H1 (cell line): ENCODE data around the gene MPRIP. TPM values are rescaled to one million over a fixed set of nuclear protein-coding genes. Genes with fewer than 3 reads are reported as not detected.
A peak's percentile ranks its signal among the peaks of the same experiment; 100 is the strongest.

Experiments
- CEBPB ChIP-seq: IDR thresholded peaks from 2 replicates; pipeline ENCODE4 v1.6.1; 2012; ENCODE audit warnings: low read depth, low read length
- CTBP2 ChIP-seq: IDR thresholded peaks from 2 replicates; pipeline ENCODE4 v1.7.0; 2011; ENCODE audit warnings: borderline replicate concordance, mild to moderate bottlenecking, moderate library complexity, mixed read lengths, low read length; ENCODE audit not compliant: insufficient read depth, insufficient read length
- JUN ChIP-seq: IDR thresholded peaks from 2 replicates; pipeline ENCODE4 v1.6.1; 2011; ENCODE audit warnings: low read depth, mild to moderate bottlenecking, improper control_type of control experiment, low read length
- KDM5A ChIP-seq: fragments of 200-600 bp; IDR thresholded peaks from 2 replicates; pipeline ENCODE4 v1.7.1; 2012; ENCODE audit warnings: mild to moderate bottlenecking, low read length, inconsistent platforms, mixed read lengths
- MAFK ChIP-seq: IDR thresholded peaks from 2 replicates; pipeline ENCODE4 v1.6.1; 2012; ENCODE audit warnings: low read depth, mild to moderate bottlenecking, improper control_type of control experiment, low read length
- MAX ChIP-seq: IDR thresholded peaks from 2 replicates; pipeline ENCODE4 v1.6.1; 2012; ENCODE audit warnings: inconsistent platforms
- NRF1 ChIP-seq: IDR thresholded peaks from 2 replicates; pipeline ENCODE4 v1.6.1; 2011; ENCODE audit warnings: mild to moderate bottlenecking, low read depth, low read length, improper control_type of control experiment
- SAP30 ChIP-seq: fragments of 300-600 bp; sonication (generic); IDR thresholded peaks from 2 replicates; pipeline ENCODE4 v1.7.1; 2012; ENCODE audit warnings: low read length, moderate library complexity, mild to moderate bottlenecking, inconsistent platforms; ENCODE audit not compliant: insufficient read depth, insufficient replicate concordance
- SIRT6 ChIP-seq: IDR thresholded peaks from one replicate; pipeline ENCODE4 v1.7.1; 2012; ENCODE audit warnings: low read length, inconsistent platforms
- TCF12 ChIP-seq: IDR thresholded peaks from 2 replicates; pipeline ENCODE4 v1.6.1; 2011; ENCODE audit warnings: low read depth, mild to moderate bottlenecking, low read length
- polyA plus RNA-seq, 7 experiments: library from polyadenylated mRNA; depleted of rRNA in 3 of 7; stranded (reverse) in 5 of 7; unstranded in 2 of 7; fragments of >200 nt in 5 of 7; fragments of 200-250 nt in 2 of 7; gene quantifications; 1 replicate in 5 of 7; 2 replicates in 1 of 7; 4 replicates in 1 of 7; pipeline versions ENCODE4 v1.2.1 to v1.2.3, GENCODE V29; 2011 to 2013; ENCODE audit warnings: missing spikeins in 2 of 7, mixed read lengths in 2 of 7
- total RNA-seq: library from RNA; stranded (reverse); fragmentation: NEBNext Ultra II Directional; extraction: Animal tissue kit (Norgen Biotek cat#: 25700); gene quantifications from 2 replicates; pipeline ENCODE4 v1.2.1, GENCODE V29; 2021
- TF ChIP-seq, protein P1 (sequence below): IDR thresholded peaks from 2 replicates; pipeline ENCODE4 v1.6.1; 2011; ENCODE audit warnings: low read length, improper control_type of control experiment

Gene MPRIP
- total and polyA plus RNA-seq, 2 of the 8 experiments (the other 6 are each of a cell fraction or from before 2014, with no cell fraction given): 48.6 to 146 TPM

DNA sequence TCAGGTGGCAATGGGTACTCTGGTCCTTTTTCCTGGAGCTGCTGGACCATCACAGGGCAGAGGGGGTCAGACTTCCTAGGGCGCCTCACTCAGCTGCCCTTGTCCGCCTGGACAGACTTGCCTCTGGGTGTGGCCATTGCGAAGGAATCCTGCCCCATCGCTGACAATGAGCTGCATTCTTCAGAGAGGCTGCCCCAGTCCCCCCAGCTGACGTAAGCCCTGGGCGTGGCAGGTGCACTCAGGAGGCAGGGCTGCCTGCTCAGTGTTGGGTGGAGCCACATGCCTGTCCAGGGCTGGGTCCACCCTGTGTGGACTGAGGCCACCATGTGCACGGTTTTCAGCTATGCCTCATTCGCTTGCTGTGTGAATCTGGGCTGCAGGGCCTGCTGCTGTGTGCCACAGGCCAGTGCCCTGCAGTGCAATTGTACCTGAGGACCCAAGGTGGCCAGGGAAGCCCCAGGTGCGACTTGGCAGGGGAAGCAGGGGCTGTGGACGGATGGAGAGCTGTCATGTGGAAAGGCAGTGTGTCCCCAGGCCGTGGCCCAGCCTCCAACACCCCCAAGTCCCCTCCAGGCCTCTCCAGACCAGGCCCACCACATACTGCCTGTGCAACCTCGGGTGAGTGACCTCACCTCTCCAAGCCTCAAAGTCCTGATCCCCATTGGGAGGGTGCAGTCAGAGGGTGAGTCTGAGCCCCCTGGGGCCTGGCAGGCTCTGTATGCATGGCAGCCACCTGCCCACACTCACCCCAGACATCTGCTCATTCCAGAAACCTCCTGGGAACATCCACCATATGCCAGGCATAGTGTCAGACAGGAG is 14.0 kb upstream of the MPRIP start (continued):
- TF ChIP-seq CEBPB (no peak), SAP30 (no peak), CTBP2 (peak; percentile 15), MAFK (no peak), NRF1 (no peak), JUN (no peak), KDM5A (no peak), SIRT6 (no peak), MAX (0 out of 2 replicates have a peak, but pooled peaks have one; percentile 43), TCF12 (no peak)
- TF ChIP-seq, protein P1, sequence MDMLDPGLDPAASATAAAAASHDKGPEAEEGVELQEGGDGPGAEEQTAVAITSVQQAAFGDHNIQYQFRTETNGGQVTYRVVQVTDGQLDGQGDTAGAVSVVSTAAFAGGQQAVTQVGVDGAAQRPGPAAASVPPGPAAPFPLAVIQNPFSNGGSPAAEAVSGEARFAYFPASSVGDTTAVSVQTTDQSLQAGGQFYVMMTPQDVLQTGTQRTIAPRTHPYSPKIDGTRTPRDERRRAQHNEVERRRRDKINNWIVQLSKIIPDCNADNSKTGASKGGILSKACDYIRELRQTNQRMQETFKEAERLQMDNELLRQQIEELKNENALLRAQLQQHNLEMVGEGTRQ: no peak
